Measurements from ENCODE around the gene LCOR. TPM values are rescaled to one million over a fixed set of nuclear protein-coding genes. Genes with fewer than 3 reads are reported as not detected.

The LCOR gene
- total and polyA plus RNA-seq, 4 donors, result 2.5 to 31.2 (median 14.5) TPM

DNA sequence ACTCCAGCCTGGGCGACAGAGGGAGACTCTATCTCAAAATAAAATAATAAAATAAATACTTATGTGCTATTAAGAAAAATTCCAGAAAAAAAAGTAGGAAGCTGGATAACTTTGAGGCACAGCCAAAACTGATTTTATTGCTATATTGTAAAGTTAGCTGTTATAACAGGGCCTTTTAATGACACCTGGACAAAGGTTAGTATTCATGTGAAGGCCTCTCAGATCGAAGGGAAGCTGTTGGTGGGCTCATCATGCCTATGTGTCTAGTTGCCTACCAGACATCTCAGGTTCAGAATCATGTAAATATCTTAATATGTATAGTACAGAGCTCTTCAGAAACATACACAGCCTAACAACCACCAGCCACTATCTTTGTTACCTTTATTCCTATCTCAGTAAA lies 143.0 kb downstream of the LCOR start:
- Histone ChIP-seq H3K9me3 (ENCODE audit: control insufficient read depth in 4 of 4, low read length in 3 of 4) (no peaks in the 10 kb centered on the region), H3K4me3 (ENCODE audit: low read depth in 1 of 3, low read length in 3 of 3) (no peak overlapping the region), H3K27ac (ENCODE audit: low read depth in 1 of 2, low read length in 2 of 2) (no peak overlapping the region), H3K36me3 (ENCODE audit: control insufficient read depth in 4 of 4, insufficient read depth in 3 of 4, low read depth in 1 of 4, low read length in 3 of 4) (no peaks in the 10 kb centered on the region), H3K9ac (ENCODE audit: low read depth in 1 of 2, low read length in 2 of 2) (no peak overlapping the region), H3K4me1 (ENCODE audit: control insufficient read depth in 4 of 4, insufficient read depth in 4 of 4, low read length in 3 of 4) (peaks cover 3 to 33% (median 26%) of the 10 kb centered on the region in 4 donors), H3K27me3 (ENCODE audit: control insufficient read depth in 4 of 4, insufficient read depth in 4 of 4, low read length in 3 of 4) (no peaks in the 10 kb centered on the region)
- WGBS, result 92% methylated on average over 2 of the region's 2 CpGs
- no peak for TF ChIP-seq RXRA (IDR thresholded peaks at IDR 0.05)
- no peak for DNase-seq (ENCODE audit: low spot score)

GRCh38 chr10:96978621-96979154 lies 146.6 kb downstream of the LCOR start:
- 93% methylated on average over 3 of the region's 3 CpGs for WGBS

GRCh38 chr10:96982149-96982930 lies 150.2 kb downstream of the LCOR start:
- WGBS, result 98% methylated on average over 12 of the region's 12 CpGs
- Histone ChIP-seq H3K4me3 (ENCODE audit: low read depth in 1 of 3, low read length in 3 of 3) (no peak overlapping the region), H3K36me3 (ENCODE audit: control insufficient read depth in 4 of 4, insufficient read depth in 3 of 4, low read depth in 1 of 4, low read length in 3 of 4) (peaks cover 1 to 13% (median 9%) of the 10 kb centered on the region in 4 donors), H3K9ac (ENCODE audit: low read depth in 1 of 2, low read length in 2 of 2) (no peak overlapping the region), H3K9me3 (ENCODE audit: control insufficient read depth in 4 of 4, low read length in 3 of 4) (no peaks in the 10 kb centered on the region), H3K4me1 (ENCODE audit: control insufficient read depth in 4 of 4, insufficient read depth in 4 of 4, low read length in 3 of 4) (no peaks in the 10 kb centered on the region), H3K27ac (ENCODE audit: low read depth in 1 of 2, low read length in 2 of 2) (no peak overlapping the region), H3K27me3 (ENCODE audit: control insufficient read depth in 4 of 4, insufficient read depth in 4 of 4, low read length in 3 of 4) (no peaks in the 10 kb centered on the region)
- no peak for DNase-seq (ENCODE audit: low spot score)
- TF ChIP-seq, protein P1, sequence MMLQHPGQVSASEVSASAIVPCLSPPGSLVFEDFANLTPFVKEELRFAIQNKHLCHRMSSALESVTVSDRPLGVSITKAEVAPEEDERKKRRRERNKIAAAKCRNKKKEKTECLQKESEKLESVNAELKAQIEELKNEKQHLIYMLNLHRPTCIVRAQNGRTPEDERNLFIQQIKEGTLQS (IDR thresholded peaks at IDR 0.05), result no peak
- TF ChIP-seq REST (IDR thresholded peaks at IDR 0.05) (no peak), GABPA (IDR thresholded peaks at IDR 0.05 in 1 of 2, conservative IDR thresholded peaks at IDR 0.05 in 1 of 2) (no peak), ZBTB33 (IDR thresholded peaks at IDR 0.05) (no peak)

More at GRCh38 chr10:96978621-96979154, 146.6 kb downstream of the LCOR start:
- H3K9me3 ChIP-seq (ENCODE audit: control insufficient read depth in 4 of 4, low read length in 3 of 4), result no peaks in the 10 kb centered on the region
- H3K4me3 ChIP-seq (ENCODE audit: low read depth in 1 of 3, low read length in 3 of 3), result no peak overlapping the region
- no peak overlapping the region for H3K27ac ChIP-seq (ENCODE audit: low read depth in 1 of 2, low read length in 2 of 2)
- DNase-seq (ENCODE audit: low spot score), result no peak
- no peaks in the 10 kb centered on the region for H3K27me3 ChIP-seq (ENCODE audit: control insufficient read depth in 4 of 4, insufficient read depth in 4 of 4, low read length in 3 of 4)
- TF ChIP-seq FOXA1 (IDR thresholded peaks at IDR 0.05) (no peak), TAF1 (conservative IDR thresholded peaks at IDR 0.05) (no peak), MAX (IDR thresholded peaks at IDR 0.05) (no peak), SP1 (IDR thresholded peaks at IDR 0.05) (no peak), REST (IDR thresholded peaks at IDR 0.05) (no peak), YY1 (IDR thresholded peaks at IDR 0.05) (no peak)
- peaks cover 0 to 7% (median 2%) of the 10 kb centered on the region in 4 donors for H3K4me1 ChIP-seq (ENCODE audit: control insufficient read depth in 4 of 4, insufficient read depth in 4 of 4, low read length in 3 of 4)
- H3K36me3 ChIP-seq (ENCODE audit: control insufficient read depth in 4 of 4, insufficient read depth in 3 of 4, low read depth in 1 of 4, low read length in 3 of 4), result peaks cover 0 to 13% (median 9%) of the 10 kb centered on the region in 4 donors
- no peak overlapping the region for H3K9ac ChIP-seq (ENCODE audit: low read depth in 1 of 2, low read length in 2 of 2)
